CD4-positive, alpha-beta T cell (primary cell): Measurements from ENCODE around the gene VTI1A. TPM values are rescaled to one million over a fixed set of nuclear protein-coding genes. Genes with fewer than 3 reads are reported as not detected.

Experiments used
- ATAC-seq: fragments of 200-7000 bp; cut with Tn5 transposase; one replicate; pipeline ENCODE4 v1.10.0; 2022; ENCODE audit warnings: mild to moderate bottlenecking; ENCODE audit not compliant: poor library complexity
- CTCF ChIA-PET: fragments of 350-600 bp; sonication (Branson Sonifier 250); formaldehyde crosslinking; loops from one replicate; lab custom pipeline; 2021; ENCODE audit warnings: antibody characterized with exemption, inconsistent platforms; lab: Charles Lee
- POLR2A ChIA-PET: fragments of 350-600 bp; sonication (Branson Sonifier 250); formaldehyde crosslinking; loops from one replicate; lab custom pipeline; 2021; ENCODE audit warnings: antibody characterized with exemption, inconsistent platforms; lab: Charles Lee
- DNase-seq, 14 experiments: peaks; one replicate each; pipeline ENCODE4 v3.0.0-alpha.2; 2013 to 2020; ENCODE audit warnings: mixed read lengths in 2 of 14
- H3K27ac ChIP-seq, 2 donors: one replicate each; pipeline versions ENCODE4 v1.5.1 to v1.7.0; 2013; ENCODE audit warnings: low read length in 2 of 2, low read depth in 1 of 2, mild to moderate bottlenecking in 1 of 2
- H3K27me3 ChIP-seq, 2 experiments: 1 replicate in 1 of 2; 2 replicates in 1 of 2; pipeline versions ENCODE4 v1.6.1 to v1.7.0; 2013; ENCODE audit warnings: low read length in 2 of 2, control low read depth in 1 of 2, mild to moderate bottlenecking in 1 of 2, moderate library complexity in 1 of 2; ENCODE audit not compliant: insufficient read depth in 2 of 2, control insufficient read depth in 1 of 2
- H3K36me3 ChIP-seq: one replicate; pipeline ENCODE4 v1.6.1; 2013; ENCODE audit warnings: low read length, control low read depth; ENCODE audit not compliant: insufficient read depth
- H3K4me1 ChIP-seq: one replicate; pipeline ENCODE4 v1.6.1; 2013; ENCODE audit warnings: low read length, control low read depth; ENCODE audit not compliant: insufficient read depth
- H3K4me3 ChIP-seq: one replicate; pipeline ENCODE4 v1.5.1; 2013; ENCODE audit warnings: mild to moderate bottlenecking, low read length, moderate library complexity
- H3K9me3 ChIP-seq, 2 experiments: 1 replicate in 1 of 2; 2 replicates in 1 of 2; pipeline versions ENCODE4 v1.6.1 to v1.7.0; 2013; ENCODE audit warnings: low read length in 2 of 2, mild to moderate bottlenecking in 2 of 2, control low read depth in 1 of 2, moderate library complexity in 1 of 2; ENCODE audit not compliant: control insufficient read depth in 1 of 2, insufficient read depth in 1 of 2
- H3K27ac Mint-ChIP-seq: one replicate; pipeline ENCODE4 v1.8.0; 2020; ENCODE audit warnings: mixed read lengths
- H3K27me3 Mint-ChIP-seq: one replicate; pipeline ENCODE4 v1.8.0; 2021; ENCODE audit warnings: mixed read lengths
- H3K36me3 Mint-ChIP-seq: one replicate; pipeline ENCODE4 v1.8.0; 2021; ENCODE audit warnings: low read depth, mixed read lengths
- H3K4me1 Mint-ChIP-seq: one replicate; pipeline ENCODE4 v1.8.0; 2021; ENCODE audit warnings: low read depth, mixed read lengths
- H3K4me3 Mint-ChIP-seq: one replicate; pipeline ENCODE4 v1.8.0; 2020; ENCODE audit warnings: mild to moderate bottlenecking, mixed read lengths
- H3K9me3 Mint-ChIP-seq: one replicate; pipeline ENCODE4 v1.8.0; 2020; ENCODE audit warnings: mixed read lengths
- intact Hi-C, 2 experiments: fragments of 100-400 bp; cut with DNase I in 1 of 2; cut with micrococcal nuclease in 1 of 2; formaldehyde crosslinking; loops; one replicate each; pipeline versions ENCODE4 v1.15.1 to v1.9.0; 2023 to 2025; cut with DNase I, micrococcal nuclease
- total RNA-seq, 174 experiments: library from RNA in 2 of 174; stranded (reverse) in 2 of 174; gene quantifications; one replicate each; pipeline ENCODE4 v1.2.3 and lab custom pipeline; 2021 to 2026
- TF ChIP-seq, protein P1 (sequence below): fragments of 200-600 bp; IDR thresholded peaks from one replicate; pipeline ENCODE4 v1.8.0; 2022; ENCODE audit warnings: antibody characterized with exemption, mild to moderate bottlenecking

VTI1A gene
- total RNA-seq, 2 experiments from 2014 or later: 54.5 to 56.5 TPM

DNA sequence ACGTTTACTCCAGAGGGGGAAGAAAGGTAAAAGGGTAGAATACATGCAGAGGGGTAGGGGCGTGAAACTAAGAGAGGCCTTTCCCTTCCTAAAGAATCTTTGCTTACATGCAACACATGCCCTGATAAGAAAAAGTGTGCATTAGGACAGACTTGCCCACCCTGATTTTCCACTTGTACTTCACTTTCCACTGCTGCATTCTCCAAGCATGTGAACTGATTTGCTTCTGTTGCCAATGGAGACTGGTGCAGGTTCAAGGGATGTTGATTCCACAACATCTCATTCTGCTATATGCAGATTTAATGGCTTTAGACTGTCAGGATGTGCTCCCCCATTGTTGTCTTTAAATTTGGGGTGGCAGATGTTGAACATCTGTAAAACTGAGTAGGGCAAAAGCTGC, 265.5 kb downstream of the VTI1A start:
- H3K9me3 Mint-ChIP-seq: no peaks in the 10 kb centered on the region
- H3K27me3 ChIP-seq: no peaks in the 10 kb centered on the region
- H3K36me3 ChIP-seq: peaks cover 3% of the 10 kb centered on the region
- no peak overlapping the region for H3K27ac ChIP-seq
- CTCF ChIA-PET: no interaction called here
- TF ChIP-seq, protein P1, sequence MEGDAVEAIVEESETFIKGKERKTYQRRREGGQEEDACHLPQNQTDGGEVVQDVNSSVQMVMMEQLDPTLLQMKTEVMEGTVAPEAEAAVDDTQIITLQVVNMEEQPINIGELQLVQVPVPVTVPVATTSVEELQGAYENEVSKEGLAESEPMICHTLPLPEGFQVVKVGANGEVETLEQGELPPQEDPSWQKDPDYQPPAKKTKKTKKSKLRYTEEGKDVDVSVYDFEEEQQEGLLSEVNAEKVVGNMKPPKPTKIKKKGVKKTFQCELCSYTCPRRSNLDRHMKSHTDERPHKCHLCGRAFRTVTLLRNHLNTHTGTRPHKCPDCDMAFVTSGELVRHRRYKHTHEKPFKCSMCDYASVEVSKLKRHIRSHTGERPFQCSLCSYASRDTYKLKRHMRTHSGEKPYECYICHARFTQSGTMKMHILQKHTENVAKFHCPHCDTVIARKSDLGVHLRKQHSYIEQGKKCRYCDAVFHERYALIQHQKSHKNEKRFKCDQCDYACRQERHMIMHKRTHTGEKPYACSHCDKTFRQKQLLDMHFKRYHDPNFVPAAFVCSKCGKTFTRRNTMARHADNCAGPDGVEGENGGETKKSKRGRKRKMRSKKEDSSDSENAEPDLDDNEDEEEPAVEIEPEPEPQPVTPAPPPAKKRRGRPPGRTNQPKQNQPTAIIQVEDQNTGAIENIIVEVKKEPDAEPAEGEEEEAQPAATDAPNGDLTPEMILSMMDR: no peak
- H3K4me1 ChIP-seq: no peaks in the 10 kb centered on the region
- no peaks in the 10 kb centered on the region for H3K27me3 Mint-ChIP-seq
- H3K36me3 Mint-ChIP-seq: peaks cover 53% of the 10 kb centered on the region
- POLR2A ChIA-PET: no interaction called here
- H3K4me3 Mint-ChIP-seq: no peak overlapping the region
- DNase-seq: no peak
- intact Hi-C loops: no loop called here
- H3K4me3 ChIP-seq: no peak overlapping the region
- H3K9me3 ChIP-seq: no peaks in the 10 kb centered on the region
- ATAC-seq: no peak
- no peak overlapping the region for H3K27ac Mint-ChIP-seq
- no peaks in the 10 kb centered on the region for H3K4me1 Mint-ChIP-seq

DNA sequence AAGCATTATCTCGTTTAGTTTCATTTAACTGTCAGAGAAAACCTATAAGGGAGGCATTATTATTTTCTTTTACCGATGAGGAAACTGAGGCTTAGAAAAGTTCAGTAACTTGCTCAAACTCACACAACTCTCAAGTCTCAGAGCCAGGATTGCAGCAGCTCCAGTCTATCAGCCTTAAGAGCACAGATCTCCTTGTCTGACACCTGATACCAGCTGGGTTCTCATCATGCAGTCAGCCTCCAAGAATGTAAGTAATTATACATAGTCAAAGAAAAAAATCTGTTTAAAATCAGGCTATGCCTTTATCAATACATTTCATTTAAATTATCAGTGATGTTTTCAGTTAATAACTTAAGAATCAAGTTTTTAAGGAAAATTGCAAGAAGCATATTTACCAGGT, 266.4 kb downstream of the VTI1A start:
- Mint-ChIP-seq H3K27ac (no peak overlapping the region), H3K36me3 (peaks cover 53% of the 10 kb centered on the region), H3K4me1 (no peaks in the 10 kb centered on the region), H3K27me3 (no peaks in the 10 kb centered on the region), H3K9me3 (no peaks in the 10 kb centered on the region), H3K4me3 (no peak overlapping the region)
- Histone ChIP-seq H3K27ac (no peak overlapping the region), H3K27me3 (no peaks in the 10 kb centered on the region), H3K4me1 (no peaks in the 10 kb centered on the region), H3K4me3 (no peak overlapping the region), H3K36me3 (peaks cover 3% of the 10 kb centered on the region), H3K9me3 (no peaks in the 10 kb centered on the region)
- intact Hi-C loops: no loop called here
- no peak for ATAC-seq
- TF ChIP-seq, protein P1: no peak
- no peak for DNase-seq
- ChIA-PET CTCF (no interaction called here), POLR2A (no interaction called here)

DNA sequence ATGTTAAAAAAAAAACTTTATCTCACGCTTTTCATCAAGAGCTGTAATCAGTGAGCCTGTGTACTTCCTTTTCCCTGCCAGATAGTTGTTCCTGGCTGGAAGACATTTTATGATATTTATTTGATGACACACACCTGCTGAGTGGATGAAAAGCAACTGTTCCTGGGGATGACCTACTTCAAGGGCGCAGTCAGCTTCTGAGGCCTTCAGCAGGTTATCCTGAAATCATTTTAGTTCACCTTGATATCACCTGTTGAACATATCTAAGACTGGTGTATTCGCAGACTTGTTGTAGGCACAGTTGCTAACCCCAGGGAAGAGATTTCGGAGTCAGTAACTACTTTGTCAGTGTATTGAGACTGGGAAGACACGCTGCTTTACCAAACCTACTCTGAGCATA, 268.6 kb downstream of the VTI1A start:
- H3K9me3 Mint-ChIP-seq: no peaks in the 10 kb centered on the region
- POLR2A ChIA-PET: no interaction called here
- no peaks in the 10 kb centered on the region for H3K27me3 Mint-ChIP-seq
- peaks cover 45% of the 10 kb centered on the region for H3K36me3 Mint-ChIP-seq
- H3K4me1 Mint-ChIP-seq: no peaks in the 10 kb centered on the region
- no peak for DNase-seq
- H3K4me3 Mint-ChIP-seq: no peak overlapping the region
- CTCF ChIA-PET: no interaction called here
- no peaks in the 10 kb centered on the region for H3K4me1 ChIP-seq
- H3K27me3 ChIP-seq: no peaks in the 10 kb centered on the region
- no peak overlapping the region for H3K27ac Mint-ChIP-seq
- no peak for ATAC-seq
- no peak overlapping the region for H3K27ac ChIP-seq
- no peaks in the 10 kb centered on the region for H3K9me3 ChIP-seq
- H3K4me3 ChIP-seq: no peak overlapping the region
- H3K36me3 ChIP-seq: peaks cover 3% of the 10 kb centered on the region
- intact Hi-C loops: no loop called here
- TF ChIP-seq, protein P1: no peak
